SH-SY5Y (cell line): Measurements from ENCODE around the gene NHS.

Experiments used
- GATA2 ChIP-seq: IDR thresholded peaks from 2 replicates; pipeline ENCODE4 v1.6.1; 2011; ENCODE audit warnings: mild to moderate bottlenecking, low read depth, low read length
- GATA3 ChIP-seq: IDR thresholded peaks from 2 replicates; pipeline ENCODE4 v1.6.1; 2011; ENCODE audit warnings: low read depth, mild to moderate bottlenecking, low read length, moderate library complexity

GRCh38 chrX:17494216-17494615, 119.2 kb downstream of the NHS start:
- TF ChIP-seq GATA3: no peak
- TF ChIP-seq GATA2: no peak
